ENCODE data around the gene OR5H1. TPM values are rescaled to one million over a fixed set of nuclear protein-coding genes. Genes with fewer than 3 reads are reported as not detected.

The OR5H1 gene
- polyA plus RNA-seq, 1 donor from 2014 or later: not detected

- H3K27ac Mint-ChIP-seq: no peak overlapping the region
- H3K4me1 Mint-ChIP-seq: no peaks in the 10 kb centered on the region
- peaks cover 0 to 3% (median 0%) of the 10 kb centered on the region in 3 donors for H3K9me3 Mint-ChIP-seq
- H3K36me3 Mint-ChIP-seq: peaks cover 2% of the 10 kb centered on the region
- no peaks in the 10 kb centered on the region for H3K27me3 Mint-ChIP-seq
- H3K4me3 Mint-ChIP-seq: no peak overlapping the region
These were observed 20.7 kb downstream of the OR5H1 start for GRCh38 chr3:98151241-98151640.

DNA sequence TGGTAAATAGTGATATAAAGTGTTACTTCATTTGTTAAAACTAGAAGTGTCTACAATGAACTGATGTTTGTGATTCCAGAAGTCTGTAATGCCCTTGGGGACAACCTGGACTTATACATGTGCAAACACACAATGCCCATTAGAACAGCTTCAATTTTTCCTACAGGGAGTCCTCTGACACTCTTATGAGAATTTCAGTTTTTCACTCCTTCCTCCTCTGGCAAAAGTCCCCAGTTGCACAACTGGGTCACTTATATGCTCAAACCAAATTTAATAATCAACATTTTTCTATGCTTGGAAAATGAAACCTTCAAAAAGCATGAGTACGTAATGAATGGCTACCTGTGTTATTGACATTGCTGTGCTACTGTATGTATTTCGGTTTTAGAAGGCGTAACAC is 35.9 kb downstream of the OR5H1 start, which contains the start of gene OR5H15:
Gene OR5H15, plus strand, starts transcription at position 301 of the 400 bp plus-strand sequence. CDS start 2,004 bp downstream, outside the sequence.
- Mint-ChIP-seq H3K4me3 (no peak within 1 kb of the TSS), H3K27me3 (no peaks in the 10 kb centered on the region), H3K27ac (no peak within 1 kb of the TSS), H3K36me3 (peaks cover 2% of the 10 kb centered on the region), H3K9me3 (no peaks in the 10 kb centered on the region), H3K4me1 (no peaks in the 10 kb centered on the region)

DNA sequence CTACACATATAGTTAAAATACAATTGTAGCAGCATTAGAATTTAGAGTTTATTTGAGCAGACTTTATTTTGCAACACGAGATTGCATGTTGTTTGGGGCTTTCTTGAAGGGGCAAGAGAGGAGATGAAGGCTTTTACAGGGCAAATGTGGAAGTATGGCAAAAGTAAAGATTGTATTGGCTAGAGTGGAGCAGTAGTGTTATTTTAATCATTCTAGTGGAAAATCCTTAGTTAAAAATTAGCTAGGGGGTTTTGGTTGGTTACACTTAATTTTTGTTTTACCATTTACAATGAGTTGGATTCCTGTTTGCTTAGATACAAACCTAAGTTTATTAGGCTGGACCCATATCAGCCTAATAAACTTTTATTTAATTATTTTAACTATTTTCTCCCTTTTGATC is 40.5 kb downstream of the OR5H1 start:
- Mint-ChIP-seq H3K4me3 (no peak overlapping the region), H3K4me1 (no peaks in the 10 kb centered on the region), H3K9me3 (peaks cover 0 to 2% (median 0%) of the 10 kb centered on the region in 3 donors), H3K27me3 (peaks cover 3% of the 10 kb centered on the region), H3K27ac (no peak overlapping the region), H3K36me3 (no peaks in the 10 kb centered on the region)

GRCh38 chr3:98172621-98173020 is 42.1 kb downstream of the OR5H1 start:
- Mint-ChIP-seq H3K4me3 (no peak overlapping the region), H3K27ac (no peak overlapping the region), H3K4me1 (no peaks in the 10 kb centered on the region), H3K36me3 (no peaks in the 10 kb centered on the region), H3K9me3 (peaks cover 0 to 2% (median 0%) of the 10 kb centered on the region in 3 donors), H3K27me3 (peaks cover 3% of the 10 kb centered on the region)

DNA sequence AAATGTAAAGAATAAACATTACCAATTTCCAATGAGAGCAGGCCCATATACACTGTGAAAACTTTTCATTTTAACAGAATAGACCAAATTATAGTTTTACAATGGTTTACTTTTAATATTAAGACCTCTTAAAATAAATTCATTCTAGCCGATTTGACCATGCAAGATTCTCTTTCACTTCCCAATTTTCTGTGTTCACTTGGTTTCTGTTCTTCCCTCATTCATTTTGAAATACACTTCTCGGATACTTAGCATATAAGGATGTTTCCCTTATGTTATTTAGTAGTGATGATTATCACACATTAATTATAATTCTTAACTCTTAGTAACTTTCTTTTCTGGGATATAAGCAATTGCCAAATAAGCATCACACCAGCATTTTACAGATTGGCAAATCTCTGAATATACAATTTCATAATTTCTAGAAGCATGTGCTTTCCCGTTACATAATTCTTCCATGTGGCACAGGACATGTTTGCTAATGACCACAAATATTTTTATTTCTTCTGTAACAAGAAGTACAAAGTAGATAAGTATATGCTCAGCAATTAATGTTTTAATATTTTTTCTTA is 49.9 kb downstream of the OR5H1 start:
- Mint-ChIP-seq H3K27ac (no peak overlapping the region), H3K36me3 (no peaks in the 10 kb centered on the region), H3K4me1 (peaks cover 0 to 1% (median 0%) of the 10 kb centered on the region in 3 donors), H3K4me3 (no peak overlapping the region), H3K9me3 (peaks cover 0 to 2% (median 0%) of the 10 kb centered on the region in 3 donors), H3K27me3 (peaks cover 2% of the 10 kb centered on the region)

- Mint-ChIP-seq H3K27ac (no peak overlapping the region), H3K4me1 (peaks cover 0 to 1% (median 0%) of the 10 kb centered on the region in 3 donors), H3K36me3 (no peaks in the 10 kb centered on the region)
These were observed 51.7 kb downstream of the OR5H1 start for GRCh38 chr3:98182196-98182595.

GRCh38 chr3:98185180-98185579 is 54.7 kb downstream of the OR5H1 start:
- Mint-ChIP-seq H3K4me3 (no peak overlapping the region), H3K36me3 (no peaks in the 10 kb centered on the region), H3K4me1 (peaks cover 0 to 3% (median 0%) of the 10 kb centered on the region in 3 donors), H3K27ac (no peak overlapping the region), H3K27me3 (no peaks in the 10 kb centered on the region), H3K9me3 (no peaks in the 10 kb centered on the region)

More at GRCh38 chr3:98182196-98182595, 51.7 kb downstream of the OR5H1 start:
- H3K9me3 Mint-ChIP-seq: no peaks in the 10 kb centered on the region
- H3K4me3 Mint-ChIP-seq: no peak overlapping the region
- no peaks in the 10 kb centered on the region for H3K27me3 Mint-ChIP-seq

Other genes starting within 250 kb of the OR5H1 start
- 28.8 TPM for gene RIOX2, start 158.3 kb upstream of the OR5H1 start, polyA plus RNA-seq
- gene GABRR3, start 95.4 kb upstream of the OR5H1 start, polyA plus RNA-seq: not detected
- gene OR5AC2, start 43.5 kb upstream of the OR5H1 start, polyA plus RNA-seq: not detected
- gene OR5H14, start 16.8 kb downstream of the OR5H1 start, polyA plus RNA-seq: not detected
- gene OR5H15, start 36.0 kb downstream of the OR5H1 start, polyA plus RNA-seq: not detected
- gene OR5H6, start 133.5 kb downstream of the OR5H1 start, polyA plus RNA-seq: not detected
- gene OR5H2, start 151.8 kb downstream of the OR5H1 start, polyA plus RNA-seq: not detected
- not detected for gene OR5K4, start 223.1 kb downstream of the OR5H1 start, polyA plus RNA-seq

All from IgD-negative memory B cell (primary cell).